ENCODE results near the gene FETUB. TPM values are rescaled to one million over a fixed set of nuclear protein-coding genes. Genes with fewer than 3 reads are reported as not detected.

The FETUB gene
- total and polyA plus RNA-seq, 2 of the 8 experiments (the other 6 are each of a cell fraction or from before 2014, with no cell fraction given) = 0.15 TPM; not detected in 1

DNA sequence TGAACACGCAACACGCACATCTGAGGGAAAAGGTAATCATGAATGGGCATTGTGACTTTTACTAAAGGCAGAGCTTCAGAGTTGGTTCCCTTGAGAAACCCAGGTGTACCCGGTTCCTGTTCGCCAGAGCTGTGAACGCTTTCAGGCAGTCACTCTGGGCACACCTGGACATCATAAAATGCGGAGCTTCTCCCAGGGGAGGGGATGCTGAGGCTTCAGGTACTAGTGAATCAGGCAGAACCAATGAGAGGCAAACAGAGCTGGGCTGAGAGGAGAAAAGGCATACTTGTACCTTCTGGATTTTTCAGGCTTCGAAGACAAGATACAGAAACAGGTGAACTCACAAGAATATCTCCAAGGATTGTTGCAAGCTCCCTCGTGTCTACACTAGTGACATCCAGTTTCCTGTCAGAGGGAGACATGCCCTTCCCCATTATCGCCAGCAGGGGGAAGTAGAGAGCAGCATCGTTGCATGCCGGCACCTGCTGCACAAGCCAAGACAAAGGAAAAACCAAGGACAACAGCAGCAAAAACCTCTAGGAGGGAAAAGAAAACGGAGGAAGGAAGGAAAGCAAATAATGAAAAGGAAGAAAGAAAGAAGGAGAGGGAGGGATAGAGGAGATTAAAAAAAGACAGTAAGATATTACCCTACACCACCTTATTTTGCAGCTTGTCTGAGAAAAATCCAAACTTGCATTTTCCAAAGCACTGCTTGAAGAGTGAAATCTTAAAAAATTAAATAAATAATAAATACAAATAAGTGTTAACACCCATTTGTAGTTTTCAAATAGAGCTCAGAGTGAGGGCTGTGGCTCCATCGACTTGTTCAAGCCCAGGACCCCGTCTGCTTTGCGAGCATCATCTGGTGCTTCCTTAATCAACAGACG lies 25.4 kb upstream of the FETUB start:
- H4K5ac ChIP-seq (ENCODE audit: insufficient read length, low read depth, low read length) = no peak overlapping the region
- no peak overlapping the region; the same call in 1 of the 2 replicates for H4K8ac ChIP-seq (ENCODE audit: extremely low read depth, insufficient read depth, low read length)
- H3K27me3 ChIP-seq (replicated peaks in 1 of 4; ENCODE audit: control insufficient read depth in 3 of 4, extremely low read depth in 1 of 4, insufficient read depth in 3 of 4, low read length in 3 of 4) = no peaks in the 10 kb centered on the region; a peak in 1 of 7 replicates
- H2BK12ac ChIP-seq (ENCODE audit: low read depth, low read length) = peak overlapping the region; percentile 41; the same call in 1 of the 2 replicates
- H3K23ac ChIP-seq (ENCODE audit: insufficient read length) = no peak overlapping the region
- H3K36me3 ChIP-seq (ENCODE audit: control insufficient read depth in 2 of 4, insufficient read depth in 4 of 4, low read length in 3 of 4) = no peaks in the 10 kb centered on the region
- H3K56ac ChIP-seq (replicated peaks; ENCODE audit: insufficient read length, low read depth, low read length) = no peak overlapping the region
- no peak overlapping the region for H2BK120ac ChIP-seq (replicated peaks; ENCODE audit: low read depth, low read length)
- peak overlapping the region; percentile 97 for H2AFZ ChIP-seq (ENCODE audit: low read length)
- no peak overlapping the region for H3K27ac ChIP-seq (ENCODE audit: low read depth, low read length)
- H3K4ac ChIP-seq (replicated peaks; ENCODE audit: insufficient read length, low read depth, low read length) = no peak overlapping the region
- no peaks in the 10 kb centered on the region for H3K9me3 ChIP-seq (ENCODE audit: insufficient read depth in 2 of 2, low read depth in 1 of 2, low read length in 1 of 2)
- H3K4me3 ChIP-seq (ENCODE audit: extremely low read depth in 1 of 4, insufficient read depth in 2 of 4, low read depth in 3 of 4, low read length in 4 of 4) = no peak overlapping the region
- H2AK5ac ChIP-seq (ENCODE audit: low read depth, low read length) = no peak overlapping the region
- no peak overlapping the region for H2BK20ac ChIP-seq (ENCODE audit: low read length)
- no peak overlapping the region for H3K18ac ChIP-seq (ENCODE audit: extremely low read depth, low read length)
- no peak overlapping the region for H2BK15ac ChIP-seq (ENCODE audit: low read length)
- peak; percentile 75 to 93 for DNase-seq (ENCODE audit: low read depth in 1 of 2, low spot score in 2 of 2)
- peak; percentile 95 for FAIRE-seq
- peak overlapping the region in 1 of 4 experiments; percentile 20; a peak in 1 of 7 replicates for H3K9ac ChIP-seq (replicated peaks in 1 of 4; ENCODE audit: extremely low read depth in 1 of 4, low read depth in 3 of 4, low read length in 3 of 4)
- no peaks in the 10 kb centered on the region for H4K20me1 ChIP-seq (replicated peaks in 1 of 2; ENCODE audit: control insufficient read depth in 1 of 2, insufficient read depth in 2 of 2, low read length in 2 of 2)
- peak overlapping the region; percentile 2; the same call in 1 of the 2 replicates for H2BK5ac ChIP-seq (ENCODE audit: low read depth, low read length)
- WGBS, 2 experiments (ENCODE audit: extremely low coverage in 1 of 2, insufficient coverage in 1 of 2, insufficient read length in 1 of 2, insufficient replicate concordance in 2 of 2, low coverage in 1 of 2, low lambda C conversion rate in 2 of 2, missing lambda C conversion rate in 1 of 2) = 56% methylated on average over 16 of the region's 16 CpGs; no CpG with 5 or more reads in 1 of the 2 experiments
- no peaks in the 10 kb centered on the region for H3K23me2 ChIP-seq (ENCODE audit: low read depth, low read length)
- no peak overlapping the region for H3K14ac ChIP-seq (ENCODE audit: insufficient read length)
- ChIA-PET POLR2A (ENCODE audit: partially characterized antibody) (interaction anchor here (1.2 to 6.2 kb wide), 11 partner anchors 10 to 192 kb away, joined by 3 to 87 read pairs (median 3); partner anchors contain the start of genes DNAJB11, EIF4A2 and RFC4), CTCF (ENCODE audit: partially characterized antibody) (interaction anchor here (0.6 to 12.9 kb wide), 52 partner anchors 7 to 916 kb away, joined by 3 to 333 read pairs (median 5); partner anchors contain the start of genes DNAJB11, FETUB and HRG)
- peak overlapping the region; percentile 6 for H4K91ac ChIP-seq (replicated peaks; ENCODE audit: insufficient read length, low read length)
- H3K79me2 ChIP-seq (ENCODE audit: control insufficient read depth in 1 of 2, insufficient read depth in 2 of 2, low read length in 2 of 2) = no peaks in the 10 kb centered on the region
- no peaks in the 10 kb centered on the region for H3K79me1 ChIP-seq (ENCODE audit: low read depth, low read length)
- H3K4me1 ChIP-seq (replicated peaks in 1 of 4; ENCODE audit: control insufficient read depth in 3 of 4, insufficient read depth in 4 of 4, low read length in 3 of 4) = peaks cover 0 to 7% (median 6%) of the 10 kb centered on the region in 4 experiments; a peak in 6 of 7 replicates
- H3K4me2 ChIP-seq (ENCODE audit: insufficient read depth in 1 of 2, low read depth in 2 of 2, low read length in 2 of 2) = no peak overlapping the region
- TF ChIP-seq SIN3A (conservative IDR thresholded peaks at IDR 0.05 in 1 of 2, IDR thresholded peaks at IDR 0.05 in 1 of 2; ENCODE audit: low read depth in 1 of 2, low read length in 2 of 2) (0 out of 4 replicates have a peak, but pooled peaks of 1 of the 2 experiments have one; percentile 65), TCF12 (IDR thresholded peaks at IDR 0.05; ENCODE audit: low read depth, low read length) (0 out of 2 replicates have a peak, but pooled peaks have one; percentile 49), EP300 (IDR thresholded peaks at IDR 0.05; ENCODE audit: borderline replicate concordance in 1 of 2, low read depth in 2 of 2, low read length in 2 of 2) (peak in 1 of 2 experiments; percentile 13; a peak in 1 of 3 replicates), TAF7 (optimal IDR thresholded peaks at IDR 0.05; ENCODE audit: borderline replicate concordance, low read depth, low read length) (no peak), TBP (IDR thresholded peaks at IDR 0.05; ENCODE audit: low read depth, low read length) (no peak), SUZ12 (IDR thresholded peaks at IDR 0.05; ENCODE audit: low read length) (no peak), RAD21 (IDR thresholded peaks at IDR 0.05 in 1 of 2, conservative IDR thresholded peaks at IDR 0.05 in 1 of 2; ENCODE audit: low read depth in 2 of 2, low read length in 2 of 2) (peak; percentile 82 to 87), SRF (IDR thresholded peaks at IDR 0.05; ENCODE audit: low read depth, low read length) (no peak), PHF8 (conservative IDR thresholded peaks at IDR 0.05; ENCODE audit: low read depth, low read length) (no peak)
